Measurements from ENCODE around the gene GC.
"Not testable (repeated sequence)": the region's sequence is repeated elsewhere in the genome, so short reads cannot be mapped to it uniquely, and the experiment has no call there.

The GC gene

GRCh38 chr4:71765350-71765749 lies 18.5 kb downstream of the GC start:
- Histone ChIP-seq H3K27ac (ENCODE audit: low read length) (no peak overlapping the region), H3K27me3 (ENCODE audit: low read depth, low read length) (no peaks in the 10 kb centered on the region), H3K9me3 (ENCODE audit: control insufficient read depth in 1 of 2, low read length in 2 of 2) (no peaks in the 10 kb centered on the region), H3K4me1 (ENCODE audit: control insufficient read depth in 1 of 2, insufficient read depth in 2 of 2, low read length in 2 of 2) (no peaks in the 10 kb centered on the region), H3K4me3 (ENCODE audit: low read depth in 1 of 2, low read length in 2 of 2) (no peak overlapping the region), H3K36me3 (ENCODE audit: control insufficient read depth in 1 of 2, insufficient read depth in 2 of 2, low read length in 2 of 2) (no peaks in the 10 kb centered on the region)

DNA sequence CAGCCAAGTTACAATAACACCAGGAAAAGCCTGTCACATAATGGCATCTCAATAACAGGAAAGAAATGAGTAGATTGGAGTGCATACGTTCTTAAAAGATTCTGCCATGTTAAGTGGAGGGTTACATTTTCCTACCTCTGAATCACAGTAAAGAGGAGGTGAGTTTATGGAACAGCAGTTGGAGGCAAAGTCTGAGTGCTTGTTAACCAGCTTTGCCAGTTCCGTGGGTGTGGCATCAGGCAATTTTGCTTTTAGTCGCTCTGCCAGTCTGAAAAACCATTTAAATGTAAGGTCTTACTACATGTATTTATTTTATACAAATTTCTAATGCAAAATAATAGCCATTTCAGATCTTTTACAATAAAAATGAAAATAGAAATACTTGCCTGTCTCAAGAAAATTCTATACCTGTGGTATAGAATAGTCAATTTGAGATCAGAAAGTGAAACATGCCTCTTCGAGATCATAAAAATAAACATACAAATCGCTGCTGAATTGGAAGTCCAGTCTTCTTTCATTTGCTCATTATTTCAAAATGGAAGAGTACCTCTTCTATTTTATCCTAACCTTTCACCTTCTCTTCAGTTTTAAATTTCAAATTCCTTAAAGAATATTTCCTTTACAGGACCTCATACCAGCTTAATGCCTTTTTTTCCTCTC lies 31.4 kb downstream of the GC start:
- Histone ChIP-seq H3K27me3 (ENCODE audit: low read depth, low read length) (no peaks in the 10 kb centered on the region), H3K36me3 (ENCODE audit: control insufficient read depth in 1 of 2, insufficient read depth in 2 of 2, low read length in 2 of 2) (no peaks in the 10 kb centered on the region), H3K4me1 (ENCODE audit: control insufficient read depth in 1 of 2, insufficient read depth in 2 of 2, low read length in 2 of 2) (no peaks in the 10 kb centered on the region), H3K4me3 (ENCODE audit: low read depth in 1 of 2, low read length in 2 of 2) (no peak overlapping the region), H3K27ac (ENCODE audit: low read length) (no peak overlapping the region), H3K9me3 (ENCODE audit: control insufficient read depth in 1 of 2, low read length in 2 of 2) (no peaks in the 10 kb centered on the region)

DNA sequence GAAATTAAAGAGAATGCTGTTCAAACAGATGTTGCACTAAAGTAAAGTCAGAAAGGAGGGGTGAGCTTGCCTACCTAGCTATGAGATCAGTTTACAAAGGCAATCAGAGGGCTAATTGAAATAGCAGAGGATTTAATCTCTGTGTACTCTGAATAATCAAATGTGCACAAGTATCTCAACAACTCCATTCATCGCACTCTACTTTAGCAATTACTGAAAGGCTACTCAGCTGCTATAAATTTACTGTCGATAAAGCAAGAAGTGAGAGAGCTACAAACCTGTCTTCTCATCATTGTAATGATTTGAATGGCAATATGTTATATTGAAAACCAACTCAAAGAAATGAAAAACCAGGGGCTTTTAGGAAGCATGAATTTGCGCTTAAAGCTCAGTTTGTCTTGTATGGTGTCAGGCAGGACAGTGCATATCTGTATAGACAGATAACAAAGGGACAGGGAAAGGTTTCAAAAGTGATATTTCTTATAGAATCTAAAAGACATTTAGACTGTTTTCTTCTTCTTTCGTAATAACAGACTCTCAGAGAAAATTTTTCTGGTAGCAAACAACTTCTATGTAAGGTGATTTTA lies 34.8 kb downstream of the GC start:
- Histone ChIP-seq H3K4me3 (ENCODE audit: low read depth in 1 of 2, low read length in 2 of 2) (no peak overlapping the region), H3K27me3 (ENCODE audit: low read depth, low read length) (no peaks in the 10 kb centered on the region), H3K9me3 (ENCODE audit: control insufficient read depth in 1 of 2, low read length in 2 of 2) (no peaks in the 10 kb centered on the region), H3K4me1 (ENCODE audit: control insufficient read depth in 1 of 2, insufficient read depth in 2 of 2, low read length in 2 of 2) (no peaks in the 10 kb centered on the region), H3K36me3 (ENCODE audit: control insufficient read depth in 1 of 2, insufficient read depth in 2 of 2, low read length in 2 of 2) (no peaks in the 10 kb centered on the region), H3K27ac (ENCODE audit: low read length) (no peak overlapping the region)

DNA sequence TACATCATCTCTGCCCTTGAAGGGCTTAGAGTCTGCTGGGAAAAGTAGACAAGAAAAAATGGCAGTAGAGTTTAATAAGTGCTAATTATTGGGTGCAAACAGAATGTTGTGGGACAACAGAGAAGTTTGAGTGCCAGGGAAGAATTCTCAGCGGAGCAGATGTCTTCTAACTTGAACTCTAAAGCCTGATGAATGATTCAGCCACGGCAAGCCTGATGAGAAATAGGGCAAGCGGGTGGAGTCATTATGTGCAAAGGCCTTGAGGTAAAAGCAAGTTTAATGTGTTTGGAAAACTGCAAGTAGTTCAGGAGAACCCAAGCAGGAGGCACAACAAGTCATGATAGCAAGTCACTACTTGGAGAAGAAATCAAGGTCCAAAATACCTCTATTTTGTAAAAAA lies 37.5 kb downstream of the GC start:
- Histone ChIP-seq H3K27me3 (ENCODE audit: low read depth, low read length) (no peaks in the 10 kb centered on the region), H3K27ac (ENCODE audit: low read length) (no peak overlapping the region), H3K4me1 (ENCODE audit: control insufficient read depth in 1 of 2, insufficient read depth in 2 of 2, low read length in 2 of 2) (no peaks in the 10 kb centered on the region), H3K36me3 (ENCODE audit: control insufficient read depth in 1 of 2, insufficient read depth in 2 of 2, low read length in 2 of 2) (no peaks in the 10 kb centered on the region), H3K4me3 (ENCODE audit: low read depth in 1 of 2, low read length in 2 of 2) (no peak overlapping the region), H3K9me3 (ENCODE audit: control insufficient read depth in 1 of 2, low read length in 2 of 2) (no peaks in the 10 kb centered on the region)

- H3K36me3 ChIP-seq (ENCODE audit: control insufficient read depth in 1 of 2, insufficient read depth in 2 of 2, low read length in 2 of 2); H3K9me3 ChIP-seq (ENCODE audit: control insufficient read depth in 1 of 2, low read length in 2 of 2); H3K27ac ChIP-seq (ENCODE audit: low read length); H3K27me3 ChIP-seq (ENCODE audit: low read depth, low read length); H3K4me3 ChIP-seq (ENCODE audit: low read depth in 1 of 2, low read length in 2 of 2); H3K4me1 ChIP-seq (ENCODE audit: control insufficient read depth in 1 of 2, insufficient read depth in 2 of 2, low read length in 2 of 2): not testable (repeated sequence)
Measured at GRCh38 chr4:71738782-71739181, 45.1 kb downstream of the GC start.

GRCh38 chr4:71732706-71733105 lies 51.2 kb downstream of the GC start:
- H3K36me3 ChIP-seq (ENCODE audit: control insufficient read depth in 1 of 2, insufficient read depth in 2 of 2, low read length in 2 of 2) = no peaks in the 10 kb centered on the region
- no peak overlapping the region for H3K27ac ChIP-seq (ENCODE audit: low read length)
- H3K27me3 ChIP-seq (ENCODE audit: low read depth, low read length) = no peaks in the 10 kb centered on the region
- no peak overlapping the region for H3K4me3 ChIP-seq (ENCODE audit: low read depth in 1 of 2, low read length in 2 of 2)
- no peaks in the 10 kb centered on the region for H3K9me3 ChIP-seq (ENCODE audit: control insufficient read depth in 1 of 2, low read length in 2 of 2)
- no peaks in the 10 kb centered on the region for H3K4me1 ChIP-seq (ENCODE audit: control insufficient read depth in 1 of 2, insufficient read depth in 2 of 2, low read length in 2 of 2)

- Histone ChIP-seq H3K9me3 (ENCODE audit: control insufficient read depth in 1 of 2, low read length in 2 of 2) (no peaks in the 10 kb centered on the region), H3K4me1 (ENCODE audit: control insufficient read depth in 1 of 2, insufficient read depth in 2 of 2, low read length in 2 of 2) (no peaks in the 10 kb centered on the region), H3K4me3 (ENCODE audit: low read depth in 1 of 2, low read length in 2 of 2) (no peak overlapping the region), H3K27ac (ENCODE audit: low read length) (no peak overlapping the region), H3K27me3 (ENCODE audit: low read depth, low read length) (no peaks in the 10 kb centered on the region), H3K36me3 (ENCODE audit: control insufficient read depth in 1 of 2, insufficient read depth in 2 of 2, low read length in 2 of 2) (no peaks in the 10 kb centered on the region)
Measured at GRCh38 chr4:71732066-71732465, 51.8 kb downstream of the GC start.

DNA sequence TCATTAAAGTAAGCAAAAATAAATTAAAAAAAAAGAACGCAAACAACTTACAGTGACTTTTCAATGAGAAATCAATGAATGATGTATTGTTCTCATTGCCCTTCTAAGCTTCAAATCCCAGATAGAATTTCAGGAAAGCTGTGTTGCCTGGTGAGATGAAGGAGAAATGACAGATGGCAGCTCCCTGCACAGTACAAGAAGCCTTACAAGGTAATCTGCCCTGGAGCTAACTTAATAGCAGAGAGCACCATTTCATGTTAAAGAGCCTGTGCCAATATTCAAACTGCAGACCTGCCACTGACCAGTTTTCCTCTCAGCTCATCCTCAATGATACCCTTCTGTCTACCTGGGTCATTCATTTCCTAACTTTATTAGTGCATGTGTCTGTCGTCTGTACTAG lies 54.0 kb downstream of the GC start:
- H3K4me1 ChIP-seq (ENCODE audit: control insufficient read depth in 1 of 2, insufficient read depth in 2 of 2, low read length in 2 of 2) = no peaks in the 10 kb centered on the region
- no peak overlapping the region for H3K27ac ChIP-seq (ENCODE audit: low read length)
- no peak overlapping the region for H3K4me3 ChIP-seq (ENCODE audit: low read depth in 1 of 2, low read length in 2 of 2)
- H3K27me3 ChIP-seq (ENCODE audit: low read depth, low read length) = no peaks in the 10 kb centered on the region
- no peaks in the 10 kb centered on the region for H3K9me3 ChIP-seq (ENCODE audit: control insufficient read depth in 1 of 2, low read length in 2 of 2)
- H3K36me3 ChIP-seq (ENCODE audit: control insufficient read depth in 1 of 2, insufficient read depth in 2 of 2, low read length in 2 of 2) = no peaks in the 10 kb centered on the region

GRCh38 chr4:71713611-71714203 lies 70.2 kb downstream of the GC start:
- H3K9me3 ChIP-seq (ENCODE audit: control insufficient read depth in 1 of 2, low read length in 2 of 2) = no peaks in the 10 kb centered on the region
- no peak overlapping the region for H3K27ac ChIP-seq (ENCODE audit: low read length)
- H3K36me3 ChIP-seq (ENCODE audit: control insufficient read depth in 1 of 2, insufficient read depth in 2 of 2, low read length in 2 of 2) = no peaks in the 10 kb centered on the region
- no peaks in the 10 kb centered on the region for H3K27me3 ChIP-seq (ENCODE audit: low read depth, low read length)
- no peak overlapping the region for H3K4me3 ChIP-seq (ENCODE audit: low read depth in 1 of 2, low read length in 2 of 2)
- no peaks in the 10 kb centered on the region for H3K4me1 ChIP-seq (ENCODE audit: control insufficient read depth in 1 of 2, insufficient read depth in 2 of 2, low read length in 2 of 2)

DNA sequence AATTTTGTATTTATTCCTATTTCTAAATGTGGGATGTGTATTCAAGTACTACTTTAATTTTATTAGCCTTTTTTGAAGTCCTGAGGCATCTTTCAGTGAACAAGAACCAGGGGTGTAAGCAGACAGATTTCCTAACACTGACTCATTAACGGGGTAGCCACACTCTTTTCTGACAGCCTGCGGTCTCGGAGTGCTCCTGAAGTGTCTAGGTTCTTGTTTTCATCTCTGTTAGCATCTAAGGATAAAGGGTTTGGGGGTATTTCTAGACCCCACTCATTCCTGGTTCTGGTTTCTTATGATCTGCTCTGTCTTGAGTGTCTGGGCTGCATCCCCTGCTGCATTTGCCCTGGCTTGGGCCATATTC lies 71.9 kb downstream of the GC start:
- no peaks in the 10 kb centered on the region for H3K4me1 ChIP-seq (ENCODE audit: control insufficient read depth in 1 of 2, insufficient read depth in 2 of 2, low read length in 2 of 2)
- H3K36me3 ChIP-seq (ENCODE audit: control insufficient read depth in 1 of 2, insufficient read depth in 2 of 2, low read length in 2 of 2) = no peaks in the 10 kb centered on the region
- H3K9me3 ChIP-seq (ENCODE audit: control insufficient read depth in 1 of 2, low read length in 2 of 2) = no peaks in the 10 kb centered on the region
- H3K27ac ChIP-seq (ENCODE audit: low read length) = no peak overlapping the region
- no peak overlapping the region for H3K4me3 ChIP-seq (ENCODE audit: low read depth in 1 of 2, low read length in 2 of 2)
- no peaks in the 10 kb centered on the region for H3K27me3 ChIP-seq (ENCODE audit: low read depth, low read length)

- Histone ChIP-seq H3K4me3 (ENCODE audit: low read depth in 1 of 2, low read length in 2 of 2) (no peak overlapping the region), H3K27ac (ENCODE audit: low read length) (no peak overlapping the region), H3K36me3 (ENCODE audit: control insufficient read depth in 1 of 2, insufficient read depth in 2 of 2, low read length in 2 of 2) (no peaks in the 10 kb centered on the region), H3K27me3 (ENCODE audit: low read depth, low read length) (no peaks in the 10 kb centered on the region), H3K4me1 (ENCODE audit: control insufficient read depth in 1 of 2, insufficient read depth in 2 of 2, low read length in 2 of 2) (no peaks in the 10 kb centered on the region), H3K9me3 (ENCODE audit: control insufficient read depth in 1 of 2, low read length in 2 of 2) (no peaks in the 10 kb centered on the region)
Measured at GRCh38 chr4:71711044-71711984, 72.6 kb downstream of the GC start.

All from muscle layer of duodenum (tissue), 2 donors.